B cell (primary cell): Measurements from ENCODE around the gene U2AF2.

Experiments
- EZH2 ChIP-seq: IDR thresholded peaks from 2 replicates; pipeline ENCODE4 v1.6.1; 2012; ENCODE audit warnings: borderline replicate concordance, low read depth, mild to moderate bottlenecking, moderate library complexity, low read length; ENCODE audit not compliant: insufficient read depth, poor library complexity, severe bottlenecking
- TF ChIP-seq, protein P1 (sequence below): fragments of 200-600 bp; IDR thresholded peaks from one replicate; pipeline ENCODE4 v1.8.0; 2022; ENCODE audit warnings: antibody characterized with exemption, mild to moderate bottlenecking

DNA sequence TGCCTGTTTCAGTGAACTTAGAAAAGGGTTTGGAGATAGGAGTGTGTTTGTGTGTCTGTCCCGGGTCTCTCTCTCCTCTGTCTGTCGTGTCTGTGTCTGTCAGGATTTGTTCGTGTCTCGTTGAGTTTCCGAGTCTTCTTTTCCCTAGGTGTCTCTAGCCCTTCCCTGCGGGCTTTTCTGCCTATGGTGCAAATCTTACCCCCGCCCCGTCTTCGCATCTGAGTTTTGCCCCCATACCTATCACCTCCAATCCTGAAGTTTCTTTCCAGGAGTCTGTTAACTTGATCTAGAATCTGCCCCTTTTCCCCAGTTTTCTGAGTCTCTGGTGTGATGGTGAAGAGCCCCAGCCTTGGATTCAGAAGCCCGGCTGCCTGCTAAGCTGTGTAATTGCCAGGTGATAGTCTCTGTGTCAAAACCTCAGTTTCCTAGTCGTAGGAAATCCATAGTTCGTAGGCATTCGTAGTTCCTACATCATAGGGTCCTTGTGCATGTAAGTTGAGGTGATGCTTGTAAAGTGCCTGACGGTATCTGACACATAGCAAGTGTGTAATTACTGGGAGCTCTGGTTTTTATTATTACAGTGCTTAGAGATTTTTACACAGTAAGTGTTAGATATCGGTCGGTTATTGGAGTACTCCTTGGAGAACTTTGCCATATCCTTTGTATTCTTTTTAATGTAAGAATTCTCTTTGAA is 21.0 kb downstream of the U2AF2 start:
- TF ChIP-seq EZH2 = no peak
- TF ChIP-seq, protein P1, sequence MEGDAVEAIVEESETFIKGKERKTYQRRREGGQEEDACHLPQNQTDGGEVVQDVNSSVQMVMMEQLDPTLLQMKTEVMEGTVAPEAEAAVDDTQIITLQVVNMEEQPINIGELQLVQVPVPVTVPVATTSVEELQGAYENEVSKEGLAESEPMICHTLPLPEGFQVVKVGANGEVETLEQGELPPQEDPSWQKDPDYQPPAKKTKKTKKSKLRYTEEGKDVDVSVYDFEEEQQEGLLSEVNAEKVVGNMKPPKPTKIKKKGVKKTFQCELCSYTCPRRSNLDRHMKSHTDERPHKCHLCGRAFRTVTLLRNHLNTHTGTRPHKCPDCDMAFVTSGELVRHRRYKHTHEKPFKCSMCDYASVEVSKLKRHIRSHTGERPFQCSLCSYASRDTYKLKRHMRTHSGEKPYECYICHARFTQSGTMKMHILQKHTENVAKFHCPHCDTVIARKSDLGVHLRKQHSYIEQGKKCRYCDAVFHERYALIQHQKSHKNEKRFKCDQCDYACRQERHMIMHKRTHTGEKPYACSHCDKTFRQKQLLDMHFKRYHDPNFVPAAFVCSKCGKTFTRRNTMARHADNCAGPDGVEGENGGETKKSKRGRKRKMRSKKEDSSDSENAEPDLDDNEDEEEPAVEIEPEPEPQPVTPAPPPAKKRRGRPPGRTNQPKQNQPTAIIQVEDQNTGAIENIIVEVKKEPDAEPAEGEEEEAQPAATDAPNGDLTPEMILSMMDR = no peak
